Stomach (tissue), 9 donors: ENCODE data around the gene CCDC80. TPM values are rescaled to one million over a fixed set of nuclear protein-coding genes. Genes with fewer than 3 reads are reported as not detected.

Experiments
- DNase-seq, 2 donors: peaks; one replicate each; pipeline versions ENCODE4 v3.0.0 to v3.0.0-alpha.2; 2013 to 2019
- H3K27ac ChIP-seq, 5 donors: fragments of 200-600 bp in 4 of 5; sonication (generic) in 4 of 5; one replicate each; pipeline ENCODE4 v1.5.1; 2013 to 2019; ENCODE audit warnings: mild to moderate bottlenecking in 1 of 5, moderate library complexity in 1 of 5
- H3K27me3 ChIP-seq, 3 donors: fragments of 200-600 bp; sonication (generic); one replicate each; pipeline ENCODE4 v1.5.1; 2017 to 2019; ENCODE audit warnings: mixed run types in 1 of 3
- H3K36me3 ChIP-seq, 4 donors: fragments of 200-600 bp; sonication (generic); 1 replicate in 3 of 4; 2 replicates in 1 of 4; pipeline ENCODE4 v1.5.1; 2016 to 2019
- H3K4me1 ChIP-seq, 4 donors: fragments of 200-600 bp; sonication (generic); one replicate each; pipeline ENCODE4 v1.5.1; 2016 to 2019
- H3K4me3 ChIP-seq, 4 donors: fragments of 200-600 bp; sonication (generic) in 3 of 4; one replicate each; pipeline ENCODE4 v1.5.1; 2016 to 2019; ENCODE audit warnings: mild to moderate bottlenecking in 1 of 4
- H3K9me3 ChIP-seq, 4 donors: fragments of 200-600 bp; sonication (generic); one replicate each; pipeline ENCODE4 v1.5.1; 2016 to 2019
- EP300 ChIP-seq: sonication (generic); formaldehyde crosslinking; IDR thresholded peaks from one replicate; pipeline ENCODE4 v1.6.1; 2017; ENCODE audit warnings: antibody characterized with exemption
- POLR2A ChIP-seq, 4 donors: fragments of 450-650 bp; IDR thresholded peaks; one replicate each; pipeline ENCODE4 v1.6.1; 2016; ENCODE audit warnings: antibody characterized with exemption in 4 of 4, control low read depth in 2 of 4, mild to moderate bottlenecking in 1 of 4, moderate library complexity in 1 of 4
- POLR2AphosphoS5 ChIP-seq, 3 donors: sonication (generic); formaldehyde crosslinking; IDR thresholded peaks; one replicate each; pipeline ENCODE4 v1.6.1; 2016; ENCODE audit warnings: antibody characterized with exemption in 3 of 3
- WGBS, 5 donors: extraction: QIAGEN DNeasy Blood & Tissue Kit in 3 of 5; methylation state at CpG; one replicate each; pipeline versions ENCODE4 v1.1.5 to v1.1.7; 2013 to 2018; 5-methylcytosine and 5-hydroxymethylcytosine counted together
- intact Hi-C: fragments of 100-400 bp; cut with DNase I; formaldehyde crosslinking; loops from one replicate; pipeline ENCODE4 v1.15.1; 2023; ENCODE audit warnings: low total_unique reads
- polyA plus RNA-seq, 3 donors: library from polyadenylated mRNA; stranded (reverse); fragments of 200-250 nt; gene quantifications; one replicate each; pipeline ENCODE4 v1.2.3, GENCODE V29; 2013
- total RNA-seq, 5 donors: library from RNA; depleted of rRNA; stranded (reverse); fragments of >200 nt; gene quantifications; one replicate each; pipeline versions ENCODE4 v1.1.0 to v1.2.3, GENCODE V29; 2014 to 2016
- TF ChIP-seq, protein P1 (sequence below), 7 experiments: fragments of 450-650 bp in 4 of 7; fragments of 200-600 bp in 3 of 7; sonication (generic) in 3 of 7; IDR thresholded peaks; one replicate each; pipeline ENCODE4 v1.5.1; 2016 to 2019; ENCODE audit warnings: antibody characterized with exemption in 7 of 7, control low read depth in 2 of 7, mild to moderate bottlenecking in 1 of 7
- donor health status: healthy with polysubstance abuse.
- donor health status: Bipolar disorder and iron deficiency.
- donor health status: healthy.

The CCDC80 gene
- total and polyA plus RNA-seq, 8 donors, result 2.3 to 158 (median 11.5) TPM

DNA sequence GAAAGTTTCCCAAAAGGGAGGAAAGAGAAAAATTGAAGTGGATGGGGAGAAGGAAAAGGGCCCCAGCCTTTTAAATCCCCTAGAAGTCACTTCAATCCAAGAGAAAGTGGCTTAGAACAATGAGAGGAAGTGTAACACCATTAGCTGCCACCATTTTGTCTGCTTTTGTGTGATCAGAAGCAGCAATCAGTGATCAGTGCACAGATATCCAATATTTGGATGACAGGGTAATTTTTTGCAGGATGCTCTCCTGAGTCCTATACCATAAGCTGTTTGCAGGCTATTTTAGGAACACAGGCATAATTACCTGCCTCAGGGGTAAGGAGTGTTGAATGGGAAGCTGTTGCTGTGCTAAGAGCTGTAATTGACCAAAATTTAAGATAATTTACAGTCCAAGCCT lies 47.7 kb downstream of the CCDC80 start:
- intact Hi-C loops, result no loop called here
- no peaks in the 10 kb centered on the region for H3K4me1 ChIP-seq
- no peaks in the 10 kb centered on the region for H3K9me3 ChIP-seq
- peaks cover 8 to 65% (median 35%) of the 10 kb centered on the region in 4 donors for H3K36me3 ChIP-seq
- H3K27ac ChIP-seq, result no peak overlapping the region
- TF ChIP-seq POLR2A (IDR thresholded peaks at IDR 0.05), result no peak
- no peak for TF ChIP-seq POLR2AphosphoS5 (IDR thresholded peaks at IDR 0.05)
- no peak for TF ChIP-seq EP300
- TF ChIP-seq, protein P1, sequence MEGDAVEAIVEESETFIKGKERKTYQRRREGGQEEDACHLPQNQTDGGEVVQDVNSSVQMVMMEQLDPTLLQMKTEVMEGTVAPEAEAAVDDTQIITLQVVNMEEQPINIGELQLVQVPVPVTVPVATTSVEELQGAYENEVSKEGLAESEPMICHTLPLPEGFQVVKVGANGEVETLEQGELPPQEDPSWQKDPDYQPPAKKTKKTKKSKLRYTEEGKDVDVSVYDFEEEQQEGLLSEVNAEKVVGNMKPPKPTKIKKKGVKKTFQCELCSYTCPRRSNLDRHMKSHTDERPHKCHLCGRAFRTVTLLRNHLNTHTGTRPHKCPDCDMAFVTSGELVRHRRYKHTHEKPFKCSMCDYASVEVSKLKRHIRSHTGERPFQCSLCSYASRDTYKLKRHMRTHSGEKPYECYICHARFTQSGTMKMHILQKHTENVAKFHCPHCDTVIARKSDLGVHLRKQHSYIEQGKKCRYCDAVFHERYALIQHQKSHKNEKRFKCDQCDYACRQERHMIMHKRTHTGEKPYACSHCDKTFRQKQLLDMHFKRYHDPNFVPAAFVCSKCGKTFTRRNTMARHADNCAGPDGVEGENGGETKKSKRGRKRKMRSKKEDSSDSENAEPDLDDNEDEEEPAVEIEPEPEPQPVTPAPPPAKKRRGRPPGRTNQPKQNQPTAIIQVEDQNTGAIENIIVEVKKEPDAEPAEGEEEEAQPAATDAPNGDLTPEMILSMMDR (IDR thresholded peaks at IDR 0.05), result no peak
- H3K27me3 ChIP-seq, result no peaks in the 10 kb centered on the region
- no peak for DNase-seq
- H3K4me3 ChIP-seq, result no peak overlapping the region

DNA sequence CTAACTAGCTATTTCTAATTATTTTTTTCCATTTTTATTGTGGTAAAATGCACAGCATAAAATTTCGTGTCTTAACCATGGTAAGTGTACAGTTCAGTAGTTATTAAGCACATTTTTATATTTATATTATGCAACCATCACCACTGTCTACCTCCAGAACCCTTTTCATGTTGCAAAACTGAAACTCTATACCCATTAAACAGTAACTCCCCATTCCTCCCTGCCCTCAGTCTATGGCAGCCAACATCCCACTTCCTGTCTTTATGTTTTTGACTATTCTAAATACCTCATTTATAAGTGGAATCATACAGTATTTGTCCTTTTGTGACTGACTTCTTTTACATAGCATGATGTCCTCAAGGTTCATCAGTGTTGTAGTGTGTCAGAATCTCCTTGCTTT lies 53.6 kb downstream of the CCDC80 start:
- no peak overlapping the region for H3K4me3 ChIP-seq
- H3K4me1 ChIP-seq, result no peaks in the 10 kb centered on the region
- intact Hi-C loops, result no loop called here
- WGBS, 5 donors, result 88 to 95% (median 94%) methylated on average over 1 of the region's 1 CpG
- H3K27me3 ChIP-seq, result no peaks in the 10 kb centered on the region
- TF ChIP-seq POLR2AphosphoS5 (IDR thresholded peaks at IDR 0.05), result no peak
- TF ChIP-seq, protein P1 (IDR thresholded peaks at IDR 0.05), result no peak
- no peak for TF ChIP-seq POLR2A (IDR thresholded peaks at IDR 0.05)
- no peak for TF ChIP-seq EP300
- H3K9me3 ChIP-seq, result no peaks in the 10 kb centered on the region
- no peak overlapping the region for H3K27ac ChIP-seq
- H3K36me3 ChIP-seq, result peaks cover 6 to 82% (median 59%) of the 10 kb centered on the region in 4 donors
- no peak for DNase-seq

DNA sequence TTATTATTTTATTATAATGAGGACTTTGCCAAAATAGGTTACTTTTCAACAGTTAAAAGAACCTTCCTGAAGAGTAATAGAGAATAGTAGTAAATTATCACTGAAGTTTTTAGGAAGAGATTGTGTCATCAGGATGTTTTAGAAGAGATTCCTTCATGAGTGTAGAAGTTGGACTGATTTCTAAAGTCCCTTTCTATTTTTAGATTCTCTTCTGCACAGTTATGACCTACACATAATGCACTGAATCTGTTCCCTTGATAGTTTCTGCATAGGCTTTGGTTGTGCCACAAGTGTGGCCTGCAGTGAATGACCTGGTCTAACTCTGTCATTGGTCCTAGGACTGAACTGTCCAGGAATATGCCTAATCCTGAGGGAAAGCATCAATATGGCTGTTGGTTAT lies 55.2 kb downstream of the CCDC80 start:
- DNase-seq, result no peak
- Histone ChIP-seq H3K36me3 (peaks cover 6 to 85% (median 66%) of the 10 kb centered on the region in 4 donors), H3K9me3 (no peaks in the 10 kb centered on the region), H3K27me3 (no peaks in the 10 kb centered on the region), H3K4me1 (no peaks in the 10 kb centered on the region), H3K4me3 (no peak overlapping the region), H3K27ac (no peak overlapping the region)
- intact Hi-C loops, result no loop called here
- TF ChIP-seq POLR2AphosphoS5 (IDR thresholded peaks at IDR 0.05), result no peak
- no peak for TF ChIP-seq POLR2A (IDR thresholded peaks at IDR 0.05)
- no peak for TF ChIP-seq EP300
- TF ChIP-seq, protein P1 (IDR thresholded peaks at IDR 0.05), result no peak

DNA sequence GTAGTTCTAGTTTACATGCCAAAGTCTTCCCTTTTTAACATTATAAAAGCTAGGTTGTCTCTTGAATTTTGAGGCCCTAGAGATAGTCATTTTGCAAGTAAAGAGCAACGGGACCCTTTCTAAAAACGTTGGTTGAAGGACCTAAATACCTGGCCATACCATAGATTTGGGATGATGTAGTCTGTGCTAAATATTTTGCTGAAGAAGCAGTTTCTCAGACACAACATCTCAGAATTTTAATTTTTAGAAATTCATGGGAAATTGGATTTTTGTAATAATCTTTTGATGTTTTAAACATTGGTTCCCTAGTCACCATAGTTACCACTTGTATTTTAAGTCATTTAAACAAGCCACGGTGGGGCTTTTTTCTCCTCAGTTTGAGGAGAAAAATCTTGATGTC lies 57.8 kb downstream of the CCDC80 start:
- H3K9me3 ChIP-seq, result no peaks in the 10 kb centered on the region
- intact Hi-C loops, result no loop called here
- peaks cover 6 to 79% (median 75%) of the 10 kb centered on the region in 4 donors for H3K36me3 ChIP-seq
- no peak overlapping the region for H3K27ac ChIP-seq
- H3K4me1 ChIP-seq, result no peaks in the 10 kb centered on the region
- H3K27me3 ChIP-seq, result no peaks in the 10 kb centered on the region
- 71 to 84% (median 81%) methylated on average over 3 of the region's 3 CpGs for WGBS, 5 donors
- no peak for DNase-seq
- no peak overlapping the region for H3K4me3 ChIP-seq
- TF ChIP-seq POLR2AphosphoS5 (IDR thresholded peaks at IDR 0.05), result no peak
- TF ChIP-seq, protein P1 (IDR thresholded peaks at IDR 0.05), result no peak
- no peak for TF ChIP-seq POLR2A (IDR thresholded peaks at IDR 0.05)
- no peak for TF ChIP-seq EP300
